Measurements from ENCODE around the gene AMPD3. TPM values are rescaled to one million over a fixed set of nuclear protein-coding genes. Genes with fewer than 3 reads are reported as not detected.

The AMPD3 gene
- total and polyA plus RNA-seq, 12 donors = 0.59 to 8.7 (median 2.4) TPM

GRCh38 chr11:10503777-10504480, 48.9 kb downstream of the AMPD3 start:
- intact Hi-C loops (cut with DNase I) = no loop called here
- no peaks in the 10 kb centered on the region for H3K27me3 ChIP-seq
- peaks cover 0 to 38% (median 0%) of the 10 kb centered on the region in 9 donors for H3K36me3 ChIP-seq
- no peaks in the 10 kb centered on the region for H3K9me3 ChIP-seq
- H3K4me1 ChIP-seq = peaks cover 0 to 45% (median 0%) of the 10 kb centered on the region in 9 donors
- TF ChIP-seq CTCF (IDR thresholded peaks at IDR 0.05) = no peak
- DNase-seq (no peak), ATAC-seq (no peak)
- 87 to 92% methylated on average over 5 of the region's 5 CpGs for WGBS, 2 donors
- no peak overlapping the region for H3K4me3 ChIP-seq
- H3K27ac ChIP-seq = peak overlapping the region in 1 of 10 donors; percentile 85

- intact Hi-C loops (cut with DNase I) = no loop called here
- Histone ChIP-seq H3K4me3 (no peak overlapping the region), H3K4me1 (peaks cover 0 to 45% (median 0%) of the 10 kb centered on the region in 9 donors), H3K36me3 (peaks cover 0 to 33% (median 0%) of the 10 kb centered on the region in 9 donors), H3K9me3 (no peaks in the 10 kb centered on the region), H3K27me3 (no peaks in the 10 kb centered on the region), H3K27ac (peak overlapping the region in 1 of 10 donors; percentile 85)
- no peak for ATAC-seq
- TF ChIP-seq CTCF (IDR thresholded peaks at IDR 0.05) = no peak
- no peak for DNase-seq
- whole genome bisulfite sequencing, 2 donors = 96% methylated on average over 11 of the region's 11 CpGs
Observed at GRCh38 chr11:10504490-10504889, 49.4 kb downstream of the AMPD3 start.

- Histone ChIP-seq H3K4me3 (no peak overlapping the region), H3K27me3 (no peaks in the 10 kb centered on the region), H3K36me3 (peaks cover 0 to 23% (median 0%) of the 10 kb centered on the region in 9 donors), H3K27ac (peak overlapping the region in 1 of 10 donors; percentile 85), H3K9me3 (no peaks in the 10 kb centered on the region), H3K4me1 (peaks cover 0 to 45% (median 0%) of the 10 kb centered on the region in 9 donors)
- intact Hi-C loops (cut with DNase I) = no loop called here
- no peak for TF ChIP-seq CTCF (IDR thresholded peaks at IDR 0.05)
- 71 to 85% methylated on average over 6 of the region's 6 CpGs for WGBS, 2 donors
- ATAC-seq (no peak), DNase-seq (no peak)
Observed at GRCh38 chr11:10505278-10506007, 50.4 kb downstream of the AMPD3 start.

- no peaks in the 10 kb centered on the region for H3K27me3 ChIP-seq
- no peaks in the 10 kb centered on the region for H3K9me3 ChIP-seq
- no peak for TF ChIP-seq CTCF (IDR thresholded peaks at IDR 0.05)
- peaks cover 0 to 18% (median 0%) of the 10 kb centered on the region in 9 donors for H3K36me3 ChIP-seq
- intact Hi-C loops (cut with DNase I) = no loop called here
- H3K4me1 ChIP-seq = peaks cover 0 to 45% (median 0%) of the 10 kb centered on the region in 9 donors
- ATAC-seq (no peak), DNase-seq (no peak)
- peak overlapping the region in 1 of 10 donors; percentile 85 for H3K27ac ChIP-seq
- H3K4me3 ChIP-seq = no peak overlapping the region
Observed at GRCh38 chr11:10506008-10506370, 50.9 kb downstream of the AMPD3 start.
